ENCODE measurements around the gene ALG3.

The ALG3 gene

DNA sequence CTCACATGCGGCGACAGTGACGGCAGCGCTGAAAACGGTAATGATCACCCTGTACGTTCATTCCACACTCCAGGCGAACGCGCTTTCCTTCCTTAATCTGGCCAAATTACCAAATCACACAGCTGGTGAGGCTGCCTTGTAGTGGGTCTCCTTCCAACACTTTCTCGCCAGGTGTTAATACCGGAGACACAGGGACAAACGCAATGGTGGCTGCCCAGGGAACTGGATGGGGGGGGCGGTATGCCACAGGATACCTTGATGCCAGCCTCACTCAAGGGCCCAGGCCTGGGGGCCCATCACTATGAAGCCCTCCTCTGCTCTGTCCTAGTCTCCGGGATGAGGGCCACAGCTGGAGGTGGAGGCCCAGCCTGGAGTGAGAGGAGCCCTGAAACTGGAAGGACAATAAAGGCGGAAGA, 14.0 kb upstream of the ALG3 start:
- H3K4me1 ChIP-seq (ENCODE audit: insufficient read depth, poor library complexity, severe bottlenecking), result no peaks in the 10 kb centered on the region
- peaks cover 23% of the 10 kb centered on the region for H3K27me3 ChIP-seq (ENCODE audit: insufficient read depth, poor library complexity, severe bottlenecking)
- no peaks in the 10 kb centered on the region for H3K9me3 ChIP-seq (ENCODE audit: severe bottlenecking)
- ATAC-seq (ENCODE audit: low read depth) (no peak), DNase-seq (ENCODE audit: low spot score) (no peak)
- TF ChIP-seq, protein P1, sequence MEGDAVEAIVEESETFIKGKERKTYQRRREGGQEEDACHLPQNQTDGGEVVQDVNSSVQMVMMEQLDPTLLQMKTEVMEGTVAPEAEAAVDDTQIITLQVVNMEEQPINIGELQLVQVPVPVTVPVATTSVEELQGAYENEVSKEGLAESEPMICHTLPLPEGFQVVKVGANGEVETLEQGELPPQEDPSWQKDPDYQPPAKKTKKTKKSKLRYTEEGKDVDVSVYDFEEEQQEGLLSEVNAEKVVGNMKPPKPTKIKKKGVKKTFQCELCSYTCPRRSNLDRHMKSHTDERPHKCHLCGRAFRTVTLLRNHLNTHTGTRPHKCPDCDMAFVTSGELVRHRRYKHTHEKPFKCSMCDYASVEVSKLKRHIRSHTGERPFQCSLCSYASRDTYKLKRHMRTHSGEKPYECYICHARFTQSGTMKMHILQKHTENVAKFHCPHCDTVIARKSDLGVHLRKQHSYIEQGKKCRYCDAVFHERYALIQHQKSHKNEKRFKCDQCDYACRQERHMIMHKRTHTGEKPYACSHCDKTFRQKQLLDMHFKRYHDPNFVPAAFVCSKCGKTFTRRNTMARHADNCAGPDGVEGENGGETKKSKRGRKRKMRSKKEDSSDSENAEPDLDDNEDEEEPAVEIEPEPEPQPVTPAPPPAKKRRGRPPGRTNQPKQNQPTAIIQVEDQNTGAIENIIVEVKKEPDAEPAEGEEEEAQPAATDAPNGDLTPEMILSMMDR (IDR thresholded peaks at IDR 0.05; ENCODE audit: poor library complexity, severe bottlenecking), result no peak
- H3K36me3 ChIP-seq (ENCODE audit: low read depth), result no peaks in the 10 kb centered on the region
- no peak overlapping the region for H3K4me3 ChIP-seq (ENCODE audit: severe bottlenecking)
- no peak overlapping the region for H3K27ac ChIP-seq (ENCODE audit: poor library complexity, severe bottlenecking)

DNA sequence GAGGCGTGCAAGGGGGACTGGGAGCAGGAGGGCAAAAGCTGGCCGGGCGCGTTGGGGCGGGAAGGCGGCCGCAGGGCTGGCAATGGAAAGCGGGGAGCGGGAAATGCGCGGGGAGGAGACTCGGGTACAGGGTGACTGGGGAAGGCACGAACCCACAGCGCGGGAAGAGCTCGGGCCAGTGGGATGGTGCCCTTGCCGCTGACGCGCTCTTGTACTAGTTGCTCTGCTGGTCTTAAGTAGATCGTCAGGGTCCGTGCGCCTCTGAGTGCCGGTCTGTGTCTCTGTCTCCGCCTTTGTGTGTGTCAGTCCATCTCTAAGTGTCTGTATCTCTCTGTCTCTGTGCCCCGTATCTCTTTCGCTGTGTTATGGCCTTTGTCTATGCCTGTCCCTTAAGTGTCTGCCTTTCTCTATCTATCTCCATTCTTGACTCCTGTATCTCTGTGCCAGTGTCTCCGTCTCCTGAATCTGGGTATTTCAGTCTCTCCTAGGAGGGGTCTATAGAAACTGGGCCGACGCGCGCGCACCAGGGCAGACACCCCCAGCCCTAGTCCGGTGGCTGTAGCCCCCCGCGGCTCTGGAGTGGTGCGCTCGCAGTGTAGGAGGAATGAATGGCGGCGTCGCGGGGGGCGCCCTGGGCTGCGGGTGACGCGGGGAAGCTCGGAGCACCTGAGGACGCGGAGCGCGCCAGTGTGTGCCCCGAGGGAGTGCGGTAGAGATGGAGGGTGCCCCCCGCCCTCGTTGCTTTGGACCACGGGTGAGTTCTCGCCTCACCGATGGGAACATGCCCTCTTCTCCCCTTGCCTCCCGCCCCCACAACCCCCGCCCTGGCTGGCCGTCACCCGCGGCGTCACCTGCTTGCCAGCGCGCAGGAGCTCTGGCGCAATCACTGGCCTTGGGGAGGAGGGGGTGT, 13.3 kb upstream of the ALG3 start:
- H3K9me3 ChIP-seq (ENCODE audit: severe bottlenecking), result no peaks in the 10 kb centered on the region
- H3K36me3 ChIP-seq (ENCODE audit: low read depth), result no peaks in the 10 kb centered on the region
- DNase-seq (ENCODE audit: low spot score) (no peak), ATAC-seq (ENCODE audit: low read depth) (peak; percentile 54)
- TF ChIP-seq, protein P1 (IDR thresholded peaks at IDR 0.05; ENCODE audit: poor library complexity, severe bottlenecking), result no peak
- peak overlapping the region; percentile 42 for H3K4me3 ChIP-seq (ENCODE audit: severe bottlenecking)
- H3K4me1 ChIP-seq (ENCODE audit: insufficient read depth, poor library complexity, severe bottlenecking), result no peaks in the 10 kb centered on the region
- H3K27ac ChIP-seq (ENCODE audit: poor library complexity, severe bottlenecking), result no peak overlapping the region
- H3K27me3 ChIP-seq (ENCODE audit: insufficient read depth, poor library complexity, severe bottlenecking), result peaks cover 23% of the 10 kb centered on the region

DNA sequence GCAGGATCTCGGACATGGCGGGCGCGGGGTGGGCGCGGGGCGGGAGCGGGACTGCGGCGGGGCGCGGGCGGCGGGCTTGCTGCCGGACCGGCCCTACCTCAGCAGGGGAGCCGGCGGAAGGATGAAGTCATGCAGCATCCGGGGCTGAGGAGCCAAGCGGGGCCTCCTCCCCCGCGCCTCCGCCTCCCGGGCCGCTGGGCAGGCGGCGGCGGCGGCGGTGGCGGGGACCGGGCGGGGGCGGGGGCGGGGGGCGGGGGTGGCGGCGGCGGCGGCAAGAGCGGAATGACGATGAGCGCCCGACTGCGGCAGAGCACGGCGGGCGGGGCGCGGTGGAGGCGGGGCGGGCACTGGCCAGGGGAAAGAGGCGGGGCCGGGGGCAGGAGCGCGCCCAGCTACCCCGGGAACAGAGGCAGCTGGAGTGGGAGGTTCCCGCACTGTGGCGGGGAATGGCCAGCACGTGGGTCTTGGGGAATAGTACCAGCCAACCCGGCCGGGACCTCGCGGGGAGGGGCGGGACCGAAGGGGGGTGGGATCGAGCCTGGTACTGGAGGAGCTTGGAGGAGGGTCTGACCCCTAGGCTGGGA, 12.6 kb upstream of the ALG3 start, which contains the start of gene CAMK2N2:
CAMK2N2 (minus strand) TSS at position 284 of the 584 bp plus-strand sequence; CDS start at position 16, 268 bp downstream.
- peak within 1 kb of the TSS; percentile 42 for H3K4me3 ChIP-seq (ENCODE audit: severe bottlenecking)
- H3K4me1 ChIP-seq (ENCODE audit: insufficient read depth, poor library complexity, severe bottlenecking), result no peaks in the 10 kb centered on the region
- TF ChIP-seq, protein P1 (IDR thresholded peaks at IDR 0.05; ENCODE audit: poor library complexity, severe bottlenecking), result no peak
- H3K27me3 ChIP-seq (ENCODE audit: insufficient read depth, poor library complexity, severe bottlenecking), result peaks cover 23% of the 10 kb centered on the region
- DNase-seq (ENCODE audit: low spot score) (peak; percentile 80), ATAC-seq (ENCODE audit: low read depth) (peak; percentile 65)
- H3K27ac ChIP-seq (ENCODE audit: poor library complexity, severe bottlenecking), result no peak within 1 kb of the TSS
- no peaks in the 10 kb centered on the region for H3K9me3 ChIP-seq (ENCODE audit: severe bottlenecking)
- H3K36me3 ChIP-seq (ENCODE audit: low read depth), result no peaks in the 10 kb centered on the region

DNA sequence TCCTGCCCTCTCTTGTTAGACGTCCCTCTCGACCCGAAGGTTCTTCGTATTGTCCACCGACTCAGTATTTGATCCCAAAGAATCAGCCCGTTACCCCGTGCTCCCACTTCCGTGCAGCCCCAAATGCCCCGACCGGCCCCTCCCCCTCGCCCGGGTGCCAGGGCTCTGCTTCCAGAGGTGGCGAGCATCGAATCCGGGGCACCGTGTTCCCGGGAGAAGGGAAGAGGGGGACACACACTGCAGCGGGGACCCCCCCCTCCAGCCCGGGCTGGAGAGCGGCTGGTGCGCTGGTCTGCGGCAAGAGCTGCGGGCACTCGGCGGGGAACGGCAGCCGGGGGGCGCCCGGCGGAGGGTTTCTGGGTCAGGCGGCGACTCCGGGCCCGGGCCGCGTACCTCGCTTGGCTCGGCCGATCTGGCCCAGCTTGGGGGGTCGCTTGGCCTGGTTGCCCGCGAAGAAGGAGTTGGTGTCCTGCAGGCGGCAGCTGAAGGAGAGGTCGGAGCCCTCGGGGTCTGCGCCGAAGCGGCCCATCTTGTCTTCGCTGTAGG, 12.0 kb upstream of the ALG3 start:
- Histone ChIP-seq H3K36me3 (ENCODE audit: low read depth) (no peaks in the 10 kb centered on the region), H3K4me1 (ENCODE audit: insufficient read depth, poor library complexity, severe bottlenecking) (no peaks in the 10 kb centered on the region), H3K27ac (ENCODE audit: poor library complexity, severe bottlenecking) (no peak overlapping the region), H3K9me3 (ENCODE audit: severe bottlenecking) (no peaks in the 10 kb centered on the region), H3K27me3 (ENCODE audit: insufficient read depth, poor library complexity, severe bottlenecking) (peaks cover 23% of the 10 kb centered on the region), H3K4me3 (ENCODE audit: severe bottlenecking) (peak overlapping the region; percentile 42)
- DNase-seq (ENCODE audit: low spot score) (no peak), ATAC-seq (ENCODE audit: low read depth) (no peak)
- TF ChIP-seq, protein P1 (IDR thresholded peaks at IDR 0.05; ENCODE audit: poor library complexity, severe bottlenecking), result no peak

All from RWPE2 (cell line).